Testis (tissue), 3 donors: ENCODE results near the gene NDUFC1. TPM values are rescaled to one million over a fixed set of nuclear protein-coding genes. Genes with fewer than 3 reads are reported as not detected.

ENCODE experiments used
- DNase-seq: peaks from one replicate; pipeline ENCODE4 v3.0.0-alpha.2; 2019
- H3K27ac ChIP-seq, 2 donors: fragments of 200-600 bp; sonication (generic); one replicate each; pipeline ENCODE4 v1.5.1; 2019
- H3K27me3 ChIP-seq: fragments of 200-600 bp; sonication (generic); one replicate; pipeline ENCODE4 v1.5.1; 2019
- H3K36me3 ChIP-seq: fragments of 200-600 bp; sonication (generic); one replicate; pipeline ENCODE4 v1.5.1; 2017; ENCODE audit warnings: low read depth; ENCODE audit errors: missing control alignments
- H3K4me1 ChIP-seq: fragments of 200-600 bp; sonication (generic); one replicate; pipeline ENCODE4 v1.5.1; 2019
- H3K4me3 ChIP-seq, 2 donors: fragments of 200-600 bp; sonication (generic); one replicate each; pipeline ENCODE4 v1.5.1; 2017 to 2019
- H3K9me3 ChIP-seq: fragments of 200-600 bp; sonication (generic); one replicate; pipeline ENCODE4 v1.5.1; 2017
- CTCF ChIP-seq, 3 experiments: fragments of 450-650 bp in 2 of 3; fragments of 200-600 bp in 1 of 3; sonication (generic) in 1 of 3; IDR thresholded peaks; one replicate each; pipeline ENCODE4 v1.5.1; 2016 to 2019; ENCODE audit warnings: antibody characterized with exemption in 3 of 3, mild to moderate bottlenecking in 2 of 3, moderate library complexity in 1 of 3
- POLR2A ChIP-seq: fragments of 450-650 bp; IDR thresholded peaks from one replicate; pipeline ENCODE4 v1.6.1; 2017; ENCODE audit warnings: antibody characterized with exemption, mild to moderate bottlenecking, moderate library complexity
- WGBS, 2 donors: methylation state at CpG; one replicate each; pipeline ENCODE4 v1.1.5; 2018; 5-methylcytosine and 5-hydroxymethylcytosine counted together
- intact Hi-C: fragments of 100-400 bp; cut with DNase I; formaldehyde crosslinking; loops from one replicate; pipeline ENCODE4 v1.15.1; 2023; ENCODE audit warnings: low total_unique reads
- polyA plus RNA-seq: library from polyadenylated mRNA; stranded (reverse); fragments of 350-450 nt; fragmentation: Illumina TruSeq; extraction: RNeasy Lipid Tissue Mini Kit (QIAGEN cat#74804); gene quantifications from one replicate; pipeline ENCODE4 v1.2.3, GENCODE V29; 2014; ENCODE audit warnings: low read depth, low replicate concordance; ENCODE audit not compliant: insufficient read depth
- total RNA-seq, 2 donors: library from RNA; depleted of rRNA; stranded (reverse); fragments of >200 nt; gene quantifications; one replicate each; pipeline ENCODE4 v1.2.3, GENCODE V29; 2016

Gene NDUFC1
- total and polyA plus RNA-seq, 3 donors from 2014 or later, result 121 to 201 (median 127) TPM

GRCh38 chr4:139300431-139301112, 1.7 kb downstream of the NDUFC1 start:
- 8% methylated on average over 16 of the region's 16 CpGs for WGBS, 2 donors
- Histone ChIP-seq H3K27me3 (no peaks in the 10 kb centered on the region), H3K4me3 (peak overlapping the region; percentile 87 to 98), H3K36me3 (no peaks in the 10 kb centered on the region), H3K27ac (peak overlapping the region; percentile 93), H3K4me1 (peaks cover 24% of the 10 kb centered on the region), H3K9me3 (no peaks in the 10 kb centered on the region)
- intact Hi-C loops, result no loop called here
- DNase-seq, result no peak
- TF ChIP-seq CTCF (IDR thresholded peaks at IDR 0.05), result no peak
- no peak for TF ChIP-seq POLR2A

- intact Hi-C loops, result loop anchor here (5.0 to 10.0 kb wide), 2 partner anchors 72 to 155 kb away; partner anchors contain the start of gene RAB33B
- WGBS, 2 donors, result 48 to 60% methylated on average over 1 of the region's 1 CpG
- DNase-seq, result no peak
- Histone ChIP-seq H3K4me1 (peaks cover 24% of the 10 kb centered on the region), H3K27ac (no peak overlapping the region), H3K27me3 (no peaks in the 10 kb centered on the region), H3K36me3 (no peaks in the 10 kb centered on the region), H3K4me3 (no peak overlapping the region), H3K9me3 (no peaks in the 10 kb centered on the region)
- TF ChIP-seq POLR2A, result no peak
- no peak for TF ChIP-seq CTCF (IDR thresholded peaks at IDR 0.05)
Observed at GRCh38 chr4:139299536-139299935, 2.7 kb downstream of the NDUFC1 start.

GRCh38 chr4:139297001-139297410, 5.3 kb downstream of the NDUFC1 start:
- Histone ChIP-seq H3K27me3 (no peaks in the 10 kb centered on the region), H3K9me3 (no peaks in the 10 kb centered on the region), H3K4me3 (no peak overlapping the region), H3K4me1 (peaks cover 16% of the 10 kb centered on the region), H3K36me3 (no peaks in the 10 kb centered on the region), H3K27ac (no peak overlapping the region)
- WGBS, 2 donors, result 77 to 78% methylated on average over 2 of the region's 2 CpGs
- intact Hi-C loops, result loop anchor here (5.0 to 10.0 kb wide), 2 partner anchors 70 to 158 kb away; partner anchors contain the start of gene RAB33B
- DNase-seq, result no peak
- TF ChIP-seq POLR2A (no peak), CTCF (IDR thresholded peaks at IDR 0.05) (no peak)

- DNase-seq, result no peak
- H3K9me3 ChIP-seq, result no peaks in the 10 kb centered on the region
- H3K27ac ChIP-seq, result peak overlapping the region; percentile 82 to 88
- H3K4me3 ChIP-seq, result peak overlapping the region; percentile 77 to 79
- intact Hi-C loops, result loop anchor here (5.0 to 10.0 kb wide), 2 partner anchors 69 to 159 kb away; partner anchors contain the start of gene RAB33B
- 4 to 11% methylated on average over 6 of the region's 6 CpGs for WGBS, 2 donors
- TF ChIP-seq POLR2A (no peak), CTCF (IDR thresholded peaks at IDR 0.05) (no peak)
- H3K4me1 ChIP-seq, result peaks cover 16% of the 10 kb centered on the region
- H3K36me3 ChIP-seq, result no peaks in the 10 kb centered on the region
- H3K27me3 ChIP-seq, result no peaks in the 10 kb centered on the region
Observed at GRCh38 chr4:139295942-139296299, 6.4 kb downstream of the NDUFC1 start.
